Hair follicular keratinocyte (primary cell): ENCODE data around the gene TOPAZ1. TPM values are rescaled to one million over a fixed set of nuclear protein-coding genes. Genes with fewer than 3 reads are reported as not detected.

Experiments used
- total RNA-seq: library from RNA; depleted of rRNA; stranded (reverse); fragments of >200 nt; gene quantifications from 2 replicates; pipeline ENCODE4 v1.2.3, GENCODE V29; 2015

TOPAZ1 gene
- not detected in 2 replicates for total RNA-seq

GRCh38 chr3:44241706-44242105, at the start of gene TOPAZ1:
Gene TOPAZ1 (plus strand): TSS chr3:44241886. CDS start chr3:44242054, 168 bp downstream.

GRCh38 chr3:44338010-44338827, 96.5 kb downstream of the TOPAZ1 start, which contains the start of gene TCAIM:
Gene TCAIM (plus strand): TSS chr3:44338766. CDS start chr3:44354783, 16,017 bp downstream.

Other genes with a start within 250 kb of the TOPAZ1 start
- gene TCAIM, start 96.9 kb downstream of the TOPAZ1 start, total RNA-seq, result 27.6 and 30.7 TPM in 2 replicates
- gene ZNF445, start 235.8 kb downstream of the TOPAZ1 start, total RNA-seq, result 1.7 and 2.0 TPM in 2 replicates